PFSK-1 (cell line): ENCODE results near the gene SRPX.

Source experiments
- FOXP2 ChIP-seq: optimal IDR thresholded peaks from 2 replicates; pipeline ENCODE3; 2011; ENCODE audit warnings: borderline replicate concordance, control low read depth, inconsistent platforms; ENCODE audit not compliant: insufficient read depth; ENCODE audit errors: extremely low read length, extremely low read depth
- POLR2AphosphoS5 ChIP-seq: IDR thresholded peaks from 2 replicates; pipeline ENCODE4 v1.6.1; 2012; ENCODE audit warnings: low read depth, mild to moderate bottlenecking, control low read depth, low read length, moderate library complexity
- SIN3A ChIP-seq: IDR thresholded peaks from 2 replicates; pipeline ENCODE4 v1.6.1; 2012; ENCODE audit warnings: mild to moderate bottlenecking, low read length, moderate library complexity, borderline replicate concordance; ENCODE audit not compliant: insufficient read depth
- TAF1 ChIP-seq: IDR thresholded peaks from 2 replicates; pipeline ENCODE4 v1.6.1; 2012; ENCODE audit warnings: low read length, control low read depth, borderline replicate concordance; ENCODE audit not compliant: insufficient read depth
- TF ChIP-seq, protein P1 (sequence below), 2 experiments: IDR thresholded peaks; 2 replicates each; pipeline versions ENCODE4 v1.6.1 to v1.8.0; 2011 to 2012; ENCODE audit warnings: low read depth in 2 of 2, low read length in 2 of 2, control low read depth in 1 of 2, inconsistent platforms in 1 of 2, mild to moderate bottlenecking in 1 of 2, moderate library complexity in 1 of 2; ENCODE audit not compliant: insufficient read depth in 1 of 2

Gene SRPX

DNA sequence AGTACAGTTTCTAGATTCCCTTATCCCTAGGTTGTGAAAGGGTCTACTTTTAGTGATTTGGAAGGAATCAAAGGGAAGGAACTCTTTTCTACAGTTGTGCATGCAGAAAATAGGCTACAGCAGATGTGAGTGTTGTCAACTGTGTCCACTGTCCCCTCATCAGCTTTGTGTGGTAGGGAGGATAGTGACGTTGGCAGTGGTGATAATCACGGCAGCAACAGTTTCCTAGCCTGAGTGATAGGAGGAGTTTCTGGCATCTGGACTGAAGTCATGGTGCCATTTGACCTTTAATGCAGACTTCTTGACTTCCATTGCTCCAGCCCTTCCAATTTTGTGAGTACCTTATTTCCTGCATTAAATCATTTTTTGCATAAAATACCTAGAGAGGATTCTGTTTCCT, 39.3 kb downstream of the SRPX start:
- no peak for TF ChIP-seq TAF1

DNA sequence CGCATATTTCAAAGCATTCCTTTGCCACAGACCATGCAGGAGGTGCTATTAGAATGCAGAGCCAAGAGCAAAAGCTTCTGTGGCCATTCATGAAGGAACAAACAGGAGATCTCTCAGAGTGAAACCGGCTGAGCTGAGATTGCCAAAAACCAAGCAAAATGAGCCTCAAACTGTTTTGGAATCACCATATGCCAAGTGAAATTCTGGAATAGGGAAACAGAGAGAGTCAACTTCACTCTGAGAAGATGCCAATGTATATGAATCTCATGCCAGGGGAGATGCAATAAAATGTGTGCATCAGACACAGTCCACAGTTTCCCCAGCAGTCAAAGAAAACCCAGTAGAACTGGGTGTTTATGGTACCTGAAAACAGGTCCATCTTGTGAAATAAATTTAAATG, 42.3 kb downstream of the SRPX start:
- TF ChIP-seq SIN3A = no peak
- TF ChIP-seq, protein P1, sequence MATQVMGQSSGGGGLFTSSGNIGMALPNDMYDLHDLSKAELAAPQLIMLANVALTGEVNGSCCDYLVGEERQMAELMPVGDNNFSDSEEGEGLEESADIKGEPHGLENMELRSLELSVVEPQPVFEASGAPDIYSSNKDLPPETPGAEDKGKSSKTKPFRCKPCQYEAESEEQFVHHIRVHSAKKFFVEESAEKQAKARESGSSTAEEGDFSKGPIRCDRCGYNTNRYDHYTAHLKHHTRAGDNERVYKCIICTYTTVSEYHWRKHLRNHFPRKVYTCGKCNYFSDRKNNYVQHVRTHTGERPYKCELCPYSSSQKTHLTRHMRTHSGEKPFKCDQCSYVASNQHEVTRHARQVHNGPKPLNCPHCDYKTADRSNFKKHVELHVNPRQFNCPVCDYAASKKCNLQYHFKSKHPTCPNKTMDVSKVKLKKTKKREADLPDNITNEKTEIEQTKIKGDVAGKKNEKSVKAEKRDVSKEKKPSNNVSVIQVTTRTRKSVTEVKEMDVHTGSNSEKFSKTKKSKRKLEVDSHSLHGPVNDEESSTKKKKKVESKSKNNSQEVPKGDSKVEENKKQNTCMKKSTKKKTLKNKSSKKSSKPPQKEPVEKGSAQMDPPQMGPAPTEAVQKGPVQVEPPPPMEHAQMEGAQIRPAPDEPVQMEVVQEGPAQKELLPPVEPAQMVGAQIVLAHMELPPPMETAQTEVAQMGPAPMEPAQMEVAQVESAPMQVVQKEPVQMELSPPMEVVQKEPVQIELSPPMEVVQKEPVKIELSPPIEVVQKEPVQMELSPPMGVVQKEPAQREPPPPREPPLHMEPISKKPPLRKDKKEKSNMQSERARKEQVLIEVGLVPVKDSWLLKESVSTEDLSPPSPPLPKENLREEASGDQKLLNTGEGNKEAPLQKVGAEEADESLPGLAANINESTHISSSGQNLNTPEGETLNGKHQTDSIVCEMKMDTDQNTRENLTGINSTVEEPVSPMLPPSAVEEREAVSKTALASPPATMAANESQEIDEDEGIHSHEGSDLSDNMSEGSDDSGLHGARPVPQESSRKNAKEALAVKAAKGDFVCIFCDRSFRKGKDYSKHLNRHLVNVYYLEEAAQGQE (IDR thresholded peaks at IDR 0.05; ENCODE audit: insufficient read depth in 1 of 2, low read depth in 2 of 2, low read length in 2 of 2) = no peak
- no peak for TF ChIP-seq TAF1

- no peak for TF ChIP-seq SIN3A
- TF ChIP-seq POLR2AphosphoS5 = no peak
- no peak for TF ChIP-seq FOXP2
- no peak for TF ChIP-seq TAF1
- TF ChIP-seq, protein P1 (IDR thresholded peaks at IDR 0.05; ENCODE audit: insufficient read depth in 1 of 2, low read depth in 2 of 2, low read length in 2 of 2) = no peak
Observed at GRCh38 chrX:38175139-38175538, 45.5 kb downstream of the SRPX start.

DNA sequence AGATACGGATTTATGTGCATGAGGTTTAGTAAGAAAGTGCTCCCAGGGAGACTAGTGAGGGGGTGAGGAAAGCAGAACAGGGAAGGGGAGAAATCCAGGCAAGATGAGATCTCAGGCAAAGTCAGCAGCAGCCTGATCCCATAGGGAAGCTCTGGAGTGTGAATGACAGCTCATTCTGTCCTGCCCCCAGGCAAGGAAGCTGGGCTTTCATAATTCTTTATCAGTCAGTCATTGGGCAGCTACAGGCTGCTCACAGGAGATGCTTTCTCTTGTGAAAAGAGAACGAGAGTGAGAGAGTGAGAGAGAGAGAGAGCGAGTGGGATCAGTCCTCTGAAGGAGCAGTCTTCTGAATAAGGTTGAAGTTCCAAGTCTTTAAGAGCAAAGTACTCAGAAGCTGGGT, 48.1 kb downstream of the SRPX start:
- TF ChIP-seq, protein P1 (IDR thresholded peaks at IDR 0.05; ENCODE audit: insufficient read depth in 1 of 2, low read depth in 2 of 2, low read length in 2 of 2) = no peak
- TF ChIP-seq SIN3A = no peak
- no peak for TF ChIP-seq POLR2AphosphoS5
- TF ChIP-seq TAF1 = no peak
- no peak for TF ChIP-seq FOXP2

GRCh38 chrX:38170556-38170955, 50.1 kb downstream of the SRPX start:
- TF ChIP-seq FOXP2 = no peak
- TF ChIP-seq SIN3A = no peak
- no peak for TF ChIP-seq POLR2AphosphoS5
- TF ChIP-seq, protein P1 (IDR thresholded peaks at IDR 0.05; ENCODE audit: insufficient read depth in 1 of 2, low read depth in 2 of 2, low read length in 2 of 2) = no peak
- TF ChIP-seq TAF1 = no peak

DNA sequence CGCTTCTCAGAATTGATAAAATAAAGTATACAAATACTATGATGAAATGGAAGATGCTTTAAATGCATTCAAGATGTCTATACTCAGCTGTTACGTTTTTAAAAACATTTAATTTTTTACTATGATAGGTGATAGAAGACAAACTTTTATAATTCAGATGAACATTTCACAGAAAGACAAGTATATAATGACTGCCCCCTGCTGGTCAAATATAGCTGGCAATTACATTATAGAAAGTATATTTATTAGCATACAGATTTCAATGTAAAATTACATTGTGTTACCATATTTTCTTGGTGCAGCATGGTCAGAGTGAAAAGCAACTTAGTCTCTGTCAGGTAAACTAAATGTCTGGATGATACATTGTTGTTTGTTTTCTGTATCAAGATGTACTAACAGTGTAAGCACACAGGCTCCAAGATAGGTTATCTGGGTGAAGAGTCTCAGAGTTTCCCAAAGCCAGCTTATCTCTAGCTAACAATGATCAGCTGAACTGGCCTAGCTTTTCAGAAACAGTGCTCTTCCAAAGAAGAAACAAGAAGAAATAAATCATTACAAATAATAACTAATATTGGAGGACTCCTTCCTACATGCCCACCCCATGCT, 54.1 kb downstream of the SRPX start:
- TF ChIP-seq, protein P1 (IDR thresholded peaks at IDR 0.05; ENCODE audit: insufficient read depth in 1 of 2, low read depth in 2 of 2, low read length in 2 of 2) = no peak
- TF ChIP-seq POLR2AphosphoS5 = no peak
- TF ChIP-seq FOXP2 = no peak
- TF ChIP-seq TAF1 = no peak
- no peak for TF ChIP-seq SIN3A
